HG02678 (cell line): ENCODE data around the gene TSSK2.

ENCODE experiments used
- ATAC-seq: cut with Tn5 transposase; IDR thresholded peaks from one replicate; pipeline ENCODE4 v1.9.1; 2021; ENCODE audit warnings: mild to moderate bottlenecking, moderate library complexity; ENCODE audit not compliant: unreplicated experiment

TSSK2 gene

DNA sequence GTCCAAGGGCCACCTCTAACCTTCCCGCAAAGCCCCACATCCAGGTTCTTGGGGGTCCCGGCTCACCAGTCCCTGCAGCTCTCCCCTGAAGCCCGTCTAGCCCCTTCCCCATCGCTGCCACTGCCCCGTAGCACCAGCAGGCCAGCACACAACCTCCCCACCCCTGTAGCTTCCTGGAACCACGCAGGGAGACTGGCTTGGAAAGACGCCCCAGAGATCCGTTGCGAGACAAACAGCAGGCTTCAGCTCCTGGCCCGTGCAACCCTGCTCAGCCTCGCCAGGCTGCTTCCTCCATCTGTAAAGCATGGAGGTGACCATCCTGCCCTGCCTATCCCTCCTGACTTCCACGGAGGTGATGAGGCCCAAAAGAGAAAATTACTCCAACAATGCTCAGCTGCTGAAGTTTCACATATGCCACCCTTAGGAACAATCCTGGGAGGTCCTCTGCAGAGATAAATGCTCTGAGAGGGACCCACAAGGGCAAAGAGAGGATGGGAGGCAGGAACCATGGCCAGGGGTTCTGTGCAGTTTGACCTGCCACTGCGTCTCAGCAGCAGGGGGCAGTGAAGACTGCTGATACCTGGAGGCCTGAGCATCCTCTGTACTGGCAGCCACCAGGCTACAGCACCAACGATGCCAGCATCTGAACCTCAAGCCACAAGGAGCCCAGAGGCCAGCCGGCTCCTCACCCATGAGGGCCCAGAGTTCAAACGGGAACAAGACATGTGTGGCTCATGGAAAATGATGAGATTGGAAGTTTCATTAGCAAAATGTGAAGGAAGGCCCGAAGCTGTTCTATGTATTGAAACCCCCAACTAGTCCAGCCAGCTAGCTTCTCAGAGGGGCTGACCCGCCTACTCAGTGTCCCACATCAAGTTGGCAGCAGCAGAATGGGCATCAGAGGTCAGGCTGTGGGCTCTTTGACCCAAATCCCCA is 25.0 kb upstream of the TSSK2 start:
- ATAC-seq, result no peak

DNA sequence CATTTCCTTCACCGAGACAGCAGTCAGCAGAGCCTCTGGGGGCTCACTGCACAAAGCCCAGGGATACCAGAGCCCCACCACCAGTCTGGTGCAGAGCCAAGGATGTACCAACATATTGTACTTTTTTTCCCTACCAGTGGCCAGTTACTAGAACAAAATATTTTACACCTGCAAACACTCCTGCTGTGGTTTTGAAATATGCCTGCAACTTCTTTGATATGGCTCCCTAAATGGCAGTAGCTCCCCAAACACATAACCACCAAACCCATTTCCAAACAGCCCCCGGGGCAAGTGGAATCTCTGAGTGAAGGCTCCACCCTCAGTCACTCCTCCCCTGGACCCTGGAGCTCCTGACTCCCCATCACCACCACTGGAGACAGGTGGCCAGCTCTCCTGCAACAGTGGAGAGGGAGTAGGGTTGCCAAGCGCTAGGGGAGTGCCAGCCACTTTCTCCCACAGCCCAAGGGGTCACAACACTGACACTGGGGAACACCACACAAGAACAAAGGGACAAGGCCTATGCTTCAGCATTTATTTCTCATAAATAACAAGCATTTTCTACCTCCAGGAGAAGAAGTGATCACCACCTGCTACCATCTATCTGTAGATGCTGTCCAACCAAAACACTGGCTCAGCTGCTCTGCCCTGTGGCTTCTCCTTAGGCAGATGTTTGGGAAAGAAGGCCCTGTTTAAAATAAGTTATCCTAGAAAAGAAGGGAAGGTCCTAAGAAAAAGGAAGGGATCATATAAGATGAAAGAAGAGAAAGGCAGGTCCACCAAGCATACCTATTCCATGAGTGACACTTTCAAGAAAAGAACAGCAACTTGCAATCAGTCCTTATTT is 24.0 kb upstream of the TSSK2 start:
- ATAC-seq, result no peak

DNA sequence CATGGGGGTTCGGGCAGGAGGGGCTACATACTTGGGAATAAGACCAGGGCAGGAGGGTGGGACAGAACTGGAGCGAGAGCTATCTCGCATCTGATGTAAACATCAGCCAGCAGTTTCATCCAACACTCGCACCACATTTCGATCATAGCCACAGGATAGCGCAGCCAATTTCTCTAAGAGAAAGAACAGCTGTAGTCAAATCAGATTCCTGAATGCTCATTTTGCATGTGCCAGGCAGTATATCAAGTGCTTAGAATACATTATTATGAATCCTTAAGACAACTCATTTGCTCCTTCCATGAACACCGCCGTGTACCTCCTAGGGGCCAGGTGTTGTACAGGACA is 23.4 kb upstream of the TSSK2 start:
- no peak for ATAC-seq

GRCh38 chr22:19108807-19109197 is 22.3 kb upstream of the TSSK2 start:
- no peak for ATAC-seq

DNA sequence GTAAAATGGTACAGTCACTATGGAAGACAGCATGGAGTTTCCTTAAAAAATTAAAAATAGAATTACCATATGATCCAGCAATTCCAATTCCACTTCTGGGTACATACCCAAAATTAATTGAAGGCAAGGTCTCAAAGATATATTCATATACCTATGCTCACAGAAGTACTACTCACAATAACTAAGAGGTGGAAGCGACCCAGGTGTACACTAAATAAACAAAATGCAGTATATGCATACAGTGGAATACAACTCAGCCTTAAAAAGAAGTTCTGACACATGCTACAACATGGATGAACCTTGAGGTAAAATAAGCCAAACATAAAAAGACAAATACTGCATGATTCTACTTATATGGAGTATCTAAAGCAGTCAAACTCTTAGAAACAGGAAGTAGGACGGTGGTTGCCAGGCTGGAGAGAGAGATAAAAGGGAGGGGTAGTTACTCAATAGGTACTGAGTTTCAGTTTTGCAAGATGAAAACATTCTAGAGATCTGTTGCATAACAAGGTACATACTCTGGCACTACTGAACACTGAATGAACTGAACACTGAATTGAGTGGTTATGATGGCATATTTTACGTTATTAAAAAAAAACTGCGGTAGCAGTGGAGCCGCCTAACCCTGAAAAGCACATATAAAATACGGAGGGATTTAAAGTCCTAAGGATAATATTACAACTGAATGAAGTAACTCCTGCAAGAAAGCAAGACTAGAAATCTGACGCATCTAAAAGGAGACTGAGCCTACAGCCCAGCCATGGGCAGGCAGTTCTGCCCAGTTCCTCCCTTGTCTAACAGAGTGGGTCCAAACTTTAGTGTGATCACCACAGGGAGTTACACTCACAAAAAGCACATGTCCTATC is 21.7 kb upstream of the TSSK2 start:
- ATAC-seq, result peak; percentile 84

DNA sequence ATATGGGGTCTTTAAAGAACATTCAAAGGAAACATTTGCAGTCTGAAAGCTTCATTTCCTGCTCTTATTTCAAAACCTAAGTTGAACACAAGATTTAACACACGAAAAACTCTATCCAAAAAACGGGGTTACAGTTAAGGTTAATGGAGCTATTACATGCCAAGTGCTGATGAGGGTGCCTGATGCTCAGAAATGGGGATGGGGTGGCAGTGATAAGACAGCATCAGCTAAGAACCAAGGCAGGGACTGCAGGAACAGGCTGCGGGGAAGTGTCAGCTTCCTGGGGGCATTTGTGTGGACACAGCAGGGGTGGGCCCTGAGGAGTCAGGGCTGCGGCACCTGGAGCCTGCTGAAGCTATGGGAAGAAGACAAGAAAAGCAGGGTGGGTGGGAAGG is 21.0 kb upstream of the TSSK2 start:
- ATAC-seq, result no peak

DNA sequence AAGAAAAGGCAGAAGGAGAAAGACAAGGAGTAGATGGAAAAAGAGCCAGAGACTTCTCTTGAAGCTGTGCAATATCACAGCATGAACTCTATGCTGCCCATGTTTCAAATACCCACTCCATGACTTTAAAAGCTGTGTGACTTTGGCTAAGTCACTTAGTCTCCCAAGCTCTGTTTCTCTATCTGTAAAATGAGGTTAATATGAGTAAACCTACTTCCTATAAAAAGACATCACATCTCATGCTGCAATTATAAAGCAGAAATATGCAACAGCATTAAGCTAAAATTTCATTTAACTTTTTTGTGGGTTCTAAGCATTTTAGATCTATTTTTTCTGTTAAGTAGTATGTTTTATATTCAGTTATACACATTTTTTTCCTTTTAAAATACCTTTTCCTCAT is 20.5 kb upstream of the TSSK2 start:
- ATAC-seq, result no peak

DNA sequence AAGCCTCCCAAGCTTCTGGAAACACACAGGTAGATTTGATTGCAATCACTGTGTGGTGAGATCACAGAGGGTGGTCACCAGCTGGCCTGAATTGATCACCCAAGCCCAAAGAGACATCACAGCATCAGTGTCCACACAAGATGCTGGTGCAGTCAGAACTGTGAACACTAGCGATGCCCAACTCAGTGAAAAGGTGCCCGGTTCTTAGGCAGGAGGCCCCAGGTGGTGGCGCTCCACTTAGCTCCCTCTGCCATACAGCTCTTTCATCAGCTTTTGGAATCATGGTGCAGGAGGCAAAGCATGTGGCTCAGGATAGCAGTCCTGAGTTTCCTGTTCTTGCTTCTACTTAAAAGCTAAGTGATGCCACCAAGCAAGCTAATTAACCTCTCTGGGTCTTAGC is 20.0 kb upstream of the TSSK2 start:
- ATAC-seq, result no peak

- ATAC-seq, result no peak
These were observed 19.5 kb upstream of the TSSK2 start for GRCh38 chr22:19111584-19111983.

DNA sequence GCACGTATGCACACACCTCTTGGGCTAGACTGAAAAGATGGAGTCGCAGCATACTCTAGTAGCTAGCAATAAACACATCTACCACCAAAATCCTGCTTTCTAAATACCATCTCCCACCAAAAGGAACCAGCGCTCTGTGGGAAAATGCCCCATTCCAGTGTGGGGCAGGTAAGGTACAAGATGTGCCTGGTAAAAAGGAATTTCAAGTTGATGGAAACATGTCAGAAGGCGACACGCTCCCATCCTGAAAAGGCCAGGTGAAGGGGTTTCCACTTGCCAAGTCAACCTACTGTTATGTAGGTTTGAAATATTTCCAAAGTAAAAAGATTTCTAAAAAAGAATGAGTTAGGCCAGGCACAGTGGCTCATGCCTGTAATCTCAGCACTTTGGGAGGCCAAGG is 17.7 kb upstream of the TSSK2 start:
- no peak for ATAC-seq

DNA sequence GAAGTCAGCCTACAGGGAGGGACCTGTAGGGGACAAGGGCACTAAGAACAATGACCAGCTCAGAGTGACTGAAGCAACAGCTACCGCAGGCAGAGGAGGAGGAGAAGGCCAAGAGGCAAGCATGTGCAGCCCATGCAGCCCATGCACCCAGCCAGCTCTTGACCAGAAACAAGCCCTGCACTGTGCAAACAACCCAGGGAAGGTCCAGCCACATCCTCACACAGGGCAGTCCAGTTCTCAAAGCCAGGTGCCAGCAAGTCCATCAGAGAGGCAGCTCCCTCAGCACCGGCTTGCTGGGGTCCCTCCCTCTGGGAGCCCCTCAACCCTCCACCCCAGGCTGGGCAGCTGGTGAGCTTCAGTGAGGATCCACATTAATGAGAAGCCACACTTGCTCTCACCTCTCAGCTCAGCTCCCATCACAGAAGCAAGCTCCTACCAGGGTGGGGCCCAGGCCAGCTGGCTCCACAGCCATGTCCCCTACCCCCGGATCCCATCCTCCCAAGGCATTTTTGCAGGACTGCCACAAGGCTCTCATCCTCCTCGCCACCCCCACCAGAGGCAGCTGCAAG is 16.0 kb upstream of the TSSK2 start:
- no peak for ATAC-seq

DNA sequence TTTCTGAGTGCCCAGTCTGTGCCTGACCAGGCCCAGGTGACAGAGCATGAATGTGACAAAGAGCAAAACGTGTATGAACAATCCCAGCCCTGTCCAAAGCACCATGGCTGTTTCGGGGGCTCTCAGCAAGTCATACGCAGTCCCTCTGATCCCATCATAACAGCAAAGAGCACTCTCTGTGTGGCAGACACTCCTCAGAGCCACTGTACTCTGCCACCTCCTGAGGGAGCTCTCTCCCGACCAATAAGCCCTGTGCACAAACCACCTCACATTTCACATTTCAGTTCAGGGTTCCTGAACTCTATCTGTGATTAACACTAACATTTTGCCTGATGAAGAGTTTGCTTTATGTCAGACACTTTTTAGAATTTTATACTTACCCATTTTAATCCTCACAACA is 15.5 kb upstream of the TSSK2 start:
- no peak for ATAC-seq

GRCh38 chr22:19117111-19117512 is 14.0 kb upstream of the TSSK2 start:
- no peak for ATAC-seq

- ATAC-seq, result no peak
These were observed 12.7 kb upstream of the TSSK2 start for GRCh38 chr22:19118329-19118880.

DNA sequence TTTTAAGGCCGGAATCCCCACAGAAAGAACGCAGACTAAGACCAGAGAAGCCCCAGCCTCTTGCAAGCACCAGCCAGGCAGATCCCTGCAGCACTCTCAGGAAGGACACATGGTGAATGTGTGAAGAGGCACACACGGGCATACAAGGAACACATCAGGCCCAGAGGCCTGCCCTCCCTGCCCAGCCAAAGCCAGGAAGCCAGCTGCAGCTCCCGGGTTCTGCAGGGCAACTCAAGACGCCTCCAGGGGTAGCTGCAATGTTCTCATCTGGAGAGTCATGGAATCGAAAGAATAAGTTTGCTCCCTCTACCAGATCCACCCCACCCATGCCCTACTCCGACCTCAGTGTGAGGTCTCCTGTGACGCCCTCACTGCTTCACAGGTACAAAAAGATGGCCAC is 11.2 kb upstream of the TSSK2 start:
- no peak for ATAC-seq

DNA sequence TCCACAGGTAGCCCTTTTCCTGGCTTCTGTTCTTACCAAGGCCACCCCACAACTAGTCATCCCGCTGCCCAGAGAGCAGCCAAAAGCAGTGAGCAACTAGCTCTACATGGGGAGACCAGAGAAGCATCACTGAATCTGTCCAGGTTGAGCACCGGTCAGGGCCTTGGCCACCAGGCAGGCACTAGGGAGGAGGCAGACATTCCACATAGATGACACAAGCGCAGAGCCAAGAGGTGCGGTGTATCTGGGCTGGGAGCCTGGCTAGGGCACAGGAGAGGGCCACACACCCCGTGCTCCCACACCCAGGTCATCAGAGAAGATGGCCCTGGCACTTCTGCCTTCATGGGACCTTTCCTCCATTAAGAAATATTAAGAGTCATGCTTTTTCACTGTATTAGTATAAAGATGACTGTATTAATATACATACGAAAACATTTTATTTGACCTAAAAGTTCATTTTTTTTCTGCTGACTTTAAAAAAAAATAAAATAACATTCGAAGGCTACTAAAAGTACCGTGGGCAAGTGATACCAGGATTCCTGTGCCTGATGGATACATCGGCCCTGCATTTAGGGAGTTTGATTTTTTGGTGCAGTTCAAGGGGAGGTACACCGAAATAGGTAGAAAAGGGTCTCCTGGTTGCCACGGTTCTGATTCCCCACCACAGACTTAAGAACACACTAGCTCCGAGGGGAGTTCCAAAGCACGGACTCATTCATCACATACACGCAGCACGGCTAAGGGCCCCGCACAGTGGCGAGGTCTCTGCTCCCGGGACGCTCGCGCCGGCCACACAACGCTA is 10.1 kb upstream of the TSSK2 start:
- no peak for ATAC-seq

- peak; percentile 17 for ATAC-seq
These were observed 9.4 kb upstream of the TSSK2 start for GRCh38 chr22:19121631-19122142.

- ATAC-seq, result peak; percentile 84
These were observed 8.9 kb upstream of the TSSK2 start, which contains the start of gene DGCR2 for GRCh38 chr22:19122143-19122751. Gene DGCR2, minus strand, starts transcription at chr22:19122412. Its CDS starts 206 bp downstream, at chr22:19122206.
